Heart left ventricle (tissue), 13 donors: ENCODE measurements around the gene DENR.

Source experiments
- CTCF ChIP-seq, 12 donors: fragments of 200-600 bp; sonication (generic) in 4 of 12; IDR thresholded peaks; one replicate each; pipeline versions ENCODE4 v1.5.0 to v1.8.0; 2018 to 2022; ENCODE audit warnings: antibody characterized with exemption in 12 of 12, mild to moderate bottlenecking in 5 of 12
- POLR2A ChIP-seq, 2 donors: fragments of 450-650 bp; IDR thresholded peaks; one replicate each; pipeline ENCODE4 v1.6.1; 2017; ENCODE audit warnings: antibody characterized with exemption in 2 of 2, mild to moderate bottlenecking in 2 of 2, moderate library complexity in 2 of 2
- donor health status: ischemic (EF 13 %, LVEDD 7.1; RV severe dilation, severe dysfunction).
- donor health status: DM: no; HTN: yes; CAD: no.
- donor health status: DM: no; HTN: no; CAD: no.
- donor health status: ischemic (EF 25% LVEDD 6.9; RV normal size, moderate dysfunction).
- donor health status: ischemic (EF 25% LVEDD 5.7; RV mildly dilated, moderate dysfunction).
- donor health status: ischemic (EF 35%, LVEDD 5.7; RV mildly dilated, moderate dysfunction).
- donor health status: nonischemic (EF 11% LVEDD 7.7; RV severe dilation, severe dysfunction).
- donor health status: DM: yes; HTN: yes; CAD: no.
- donor health status: PGD.
- donor health status: ischemic (EF 29% LVEDD 5.4; RV normal size, mild dysfunction).
- donor health status: nonischemic (EF 23%, LVEDD 6.1; RV moderate dilation, normal function).

GRCh38 chr12:122813310-122813713 is 60.7 kb downstream of the DENR start:
- TF ChIP-seq CTCF (IDR thresholded peaks at IDR 0.05) (no peak), POLR2A (IDR thresholded peaks at IDR 0.05) (no peak)
